T-cell (primary cell): ENCODE data around the gene LRP6. TPM values are rescaled to one million over a fixed set of nuclear protein-coding genes. Genes with fewer than 3 reads are reported as not detected.
"Not testable (repeated sequence)": the region's sequence is repeated elsewhere in the genome, so short reads cannot be mapped to it uniquely, and the experiment has no call there.

Experiments
- ATAC-seq, 4 experiments: fragments of 200-7000 bp in 3 of 4; fragments of 150-1000 bp in 1 of 4; cut with Tn5 transposase; replicated peaks in 1 of 4; 1 replicate in 3 of 4; 2 replicates in 1 of 4; pipeline ENCODE4 v1.10.0; 2021; ENCODE audit warnings: moderate library complexity in 3 of 4, mild to moderate bottlenecking in 2 of 4, moderate number of reproducible peaks in 1 of 4
- CTCF ChIA-PET, 2 donors: fragments of 300-600 bp; sonication (Branson Sonifier 250); formaldehyde crosslinking; loops; one replicate each; lab custom pipeline; 2022; ENCODE audit warnings: antibody characterized with exemption in 2 of 2; lab: Charles Lee
- POLR2A ChIA-PET, 2 donors: fragments of 300-600 bp; sonication (Branson Sonifier 250); formaldehyde crosslinking; loops; one replicate each; lab custom pipeline; 2022; ENCODE audit warnings: antibody characterized with exemption in 2 of 2; lab: Charles Lee
- DNase-seq, 35 experiments: peaks; one replicate each; pipeline versions ENCODE4 v3.0.0 to v3.0.0-alpha.2; 2013 to 2023
- H3K27ac ChIP-seq: one replicate; pipeline ENCODE4 v1.5.1; 2013; ENCODE audit warnings: low read length
- H3K27me3 ChIP-seq, 2 experiments: replicated peaks in 1 of 2; 1 replicate in 1 of 2; 2 replicates in 1 of 2; pipeline versions ENCODE4 v1.6.1 to v1.7.0; 2013; ENCODE audit warnings: low read length in 1 of 2, mixed read lengths in 1 of 2; ENCODE audit not compliant: control insufficient read depth in 2 of 2, insufficient read depth in 2 of 2; ENCODE audit errors: extremely low read depth in 1 of 2
- H3K36me3 ChIP-seq, 2 donors: 1 replicate in 1 of 2; 2 replicates in 1 of 2; pipeline versions ENCODE4 v1.6.1 to v1.7.0; 2013; ENCODE audit warnings: low read length in 1 of 2; ENCODE audit not compliant: control insufficient read depth in 2 of 2, insufficient read depth in 1 of 2; ENCODE audit errors: extremely low read depth in 1 of 2
- H3K4me1 ChIP-seq, 2 experiments: 1 replicate in 1 of 2; 2 replicates in 1 of 2; pipeline versions ENCODE4 v1.6.1 to v1.7.0; 2013; ENCODE audit warnings: low read length in 2 of 2, mixed read lengths in 1 of 2; ENCODE audit not compliant: insufficient read depth in 2 of 2, control insufficient read depth in 1 of 2; ENCODE audit errors: extremely low read depth in 1 of 2
- H3K4me3 ChIP-seq, 2 donors: 1 replicate in 1 of 2; 2 replicates in 1 of 2; pipeline versions ENCODE4 v1.5.1 to v1.7.0; 2013; ENCODE audit warnings: mild to moderate bottlenecking in 2 of 2, low read length in 1 of 2, moderate library complexity in 1 of 2; ENCODE audit not compliant: control insufficient read depth in 1 of 2; ENCODE audit errors: extremely low read depth in 1 of 2
- H3K9me3 ChIP-seq: 2 replicates; pipeline ENCODE4 v1.7.0; 2013
- H3K27ac Mint-ChIP-seq, 2 donors: one replicate each; pipeline ENCODE4 v1.8.0; 2020 to 2021; ENCODE audit warnings: mild to moderate bottlenecking in 2 of 2, mixed read lengths in 2 of 2
- H3K27me3 Mint-ChIP-seq, 2 donors: one replicate each; pipeline ENCODE4 v1.8.0; 2021 to 2022; ENCODE audit warnings: mixed read lengths in 2 of 2
- H3K36me3 Mint-ChIP-seq: one replicate; pipeline ENCODE4 v1.8.0; 2021; ENCODE audit warnings: mixed read lengths
- H3K4me1 Mint-ChIP-seq, 3 donors: one replicate each; pipeline ENCODE4 v1.8.0; 2020 to 2022; ENCODE audit warnings: mixed read lengths in 3 of 3, mild to moderate bottlenecking in 1 of 3
- H3K4me3 Mint-ChIP-seq, 3 donors: one replicate each; pipeline ENCODE4 v1.8.0; 2020 to 2022; ENCODE audit warnings: mild to moderate bottlenecking in 3 of 3, mixed read lengths in 3 of 3, moderate library complexity in 3 of 3
- H3K9me3 Mint-ChIP-seq, 3 donors: one replicate each; pipeline ENCODE4 v1.8.0; 2020 to 2022; ENCODE audit warnings: mixed read lengths in 3 of 3
- WGBS: methylation state at CpG from one replicate; pipeline ENCODE4 v1.1.5; 2013; ENCODE audit warnings: missing lambda C conversion rate; ENCODE audit not compliant: insufficient coverage; 5-methylcytosine and 5-hydroxymethylcytosine counted together
- total RNA-seq, 35 experiments: library from RNA in 6 of 35; stranded (reverse) in 6 of 35; fragments of 120-200 nt in 1 of 35; gene quantifications; one replicate each; pipeline versions ENCODE4 v1.2.1 to v1.2.4 and lab custom pipeline; 2013 to 2026

Gene LRP6
- total RNA-seq, result 1 to 10 TPM; 4.9 to 8.7 (median 6.3) TPM
- 2.7 TPM for total RNA-seq (2013)
- total RNA-seq (lab: John Stamatoyannopoulos, UW), result 5.2 to 23.3 (median 9.8) reads per million in 29 experiments

- Mint-ChIP-seq H3K9me3 (no peaks in the 10 kb centered on the region), H3K36me3 (no peaks in the 10 kb centered on the region), H3K4me3 (peak within 1 kb of the TSS; percentile 79 to 90 (median 84)), H3K27me3 (peaks cover 0 to 30% of the 10 kb centered on the region in 2 donors), H3K4me1 (peaks cover 22 to 35% (median 24%) of the 10 kb centered on the region in 3 donors), H3K27ac (peak within 1 kb of the TSS in 1 of 2 donors; percentile 28)
- no peaks in the 10 kb centered on the region for H3K9me3 ChIP-seq
- peak; percentile 92 to 94 (median 94) for ATAC-seq
- ChIA-PET CTCF (interaction anchor here in 1 of 2 donors (0.6 kb wide), 1 partner anchor 125 kb away, joined by 4 read pairs; no protein-coding TSS in a partner anchor), POLR2A (interaction anchor here (0.5 to 0.6 kb wide), 3 partner anchors 9 to 90 kb away, joined by 3 to 6 read pairs (median 3); partner anchors contain the start of gene BORCS5 (in 1 of the 2))
- H3K36me3 ChIP-seq, result no peaks in the 10 kb centered on the region
- H3K27me3 ChIP-seq, result peaks cover 0 to 36% of the 10 kb centered on the region in 2 experiments
- DNase-seq, result peak; percentile 37 to 80 (median 62)
- 1% methylated on average over 77 of the region's 92 CpGs for WGBS
- no peak within 1 kb of the TSS for H3K27ac ChIP-seq
- peak within 1 kb of the TSS; percentile 62 to 84 for H3K4me3 ChIP-seq
- peaks cover 2 to 16% of the 10 kb centered on the region in 2 experiments for H3K4me1 ChIP-seq
Observed at GRCh38 chr12:12266873-12267741, at the start of gene LRP6. Gene LRP6, minus strand, starts transcription at chr12:12267044. Its CDS starts 309 bp downstream, at chr12:12266735.

DNA sequence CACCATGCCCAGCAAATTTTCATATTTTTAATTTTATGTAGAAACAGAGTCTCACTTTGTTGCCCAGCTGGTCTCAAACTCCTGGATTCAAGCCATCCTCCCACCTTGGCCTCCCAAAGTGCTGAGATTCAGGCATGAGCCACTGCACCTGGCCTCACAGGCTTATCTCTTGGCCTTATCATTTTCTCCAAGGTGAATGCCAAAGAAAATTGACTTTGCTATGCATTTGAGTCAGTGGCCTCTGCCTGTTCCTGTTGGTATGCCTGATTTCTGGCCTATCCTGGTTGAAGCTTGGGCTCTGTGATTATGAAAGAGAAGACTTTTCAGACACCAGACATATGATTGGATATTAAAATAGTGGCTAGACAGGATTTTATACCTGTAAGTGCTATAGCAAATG is 49.0 kb upstream of the LRP6 start:
- Mint-ChIP-seq H3K4me1 (no peaks in the 10 kb centered on the region), H3K27ac (no peak overlapping the region), H3K4me3 (no peak overlapping the region), H3K27me3 (peaks cover 0 to 4% of the 10 kb centered on the region in 2 donors), H3K36me3 (no peaks in the 10 kb centered on the region), H3K9me3 (no peaks in the 10 kb centered on the region)
- ATAC-seq, result no peak
- no peak for DNase-seq
- ChIA-PET POLR2A (no interaction called here), CTCF (no interaction called here)
- H3K27ac ChIP-seq, result no peak overlapping the region
- no peaks in the 10 kb centered on the region for H3K4me1 ChIP-seq
- peaks cover 0 to 3% of the 10 kb centered on the region in 2 experiments for H3K27me3 ChIP-seq
- no peak overlapping the region for H3K4me3 ChIP-seq
- H3K36me3 ChIP-seq, result no peaks in the 10 kb centered on the region
- no peaks in the 10 kb centered on the region for H3K9me3 ChIP-seq

GRCh38 chr12:12310695-12311094 is 43.9 kb upstream of the LRP6 start:
- H3K4me1 Mint-ChIP-seq, H3K27me3 Mint-ChIP-seq, H3K36me3 ChIP-seq, H3K36me3 Mint-ChIP-seq, ATAC-seq, H3K4me3 Mint-ChIP-seq, H3K4me3 ChIP-seq, H3K4me1 ChIP-seq, CTCF ChIA-PET, H3K27ac Mint-ChIP-seq, DNase-seq, H3K27me3 ChIP-seq, H3K27ac ChIP-seq, H3K9me3 ChIP-seq, POLR2A ChIA-PET, H3K9me3 Mint-ChIP-seq: not testable (repeated sequence)
- WGBS, result 85% methylated on average over 8 of the region's 10 CpGs

- no peak overlapping the region for H3K27ac Mint-ChIP-seq
- ChIA-PET POLR2A (interaction anchor here in 1 of 2 donors (0.7 kb wide), 1 partner anchor 21 kb away, joined by 4 read pairs; no protein-coding TSS in a partner anchor), CTCF (no interaction called here)
- Histone ChIP-seq H3K27me3 (peaks cover 0 to 2% of the 10 kb centered on the region in 2 experiments), H3K9me3 (no peaks in the 10 kb centered on the region), H3K36me3 (no peaks in the 10 kb centered on the region), H3K27ac (no peak overlapping the region), H3K4me3 (no peak overlapping the region), H3K4me1 (no peaks in the 10 kb centered on the region)
- WGBS, result 72% methylated on average over 6 of the region's 7 CpGs
- ATAC-seq, result no peak
- H3K36me3 Mint-ChIP-seq, result peaks cover 3% of the 10 kb centered on the region
- H3K9me3 Mint-ChIP-seq, result peaks cover 0 to 5% (median 0%) of the 10 kb centered on the region in 3 donors
- DNase-seq, result no peak
- H3K27me3 Mint-ChIP-seq, result peaks cover 0 to 6% of the 10 kb centered on the region in 2 donors
- H3K4me3 Mint-ChIP-seq, result no peak overlapping the region
- no peaks in the 10 kb centered on the region for H3K4me1 Mint-ChIP-seq
Observed at GRCh38 chr12:12305568-12306300, 38.9 kb upstream of the LRP6 start.

- no peak for ATAC-seq
- Histone ChIP-seq H3K9me3 (no peaks in the 10 kb centered on the region), H3K36me3 (no peaks in the 10 kb centered on the region), H3K27ac (no peak overlapping the region), H3K4me3 (no peak overlapping the region), H3K27me3 (peaks cover 0 to 3% of the 10 kb centered on the region in 2 experiments), H3K4me1 (no peaks in the 10 kb centered on the region)
- Mint-ChIP-seq H3K36me3 (peaks cover 3% of the 10 kb centered on the region), H3K4me3 (no peak overlapping the region), H3K9me3 (peaks cover 0 to 5% (median 0%) of the 10 kb centered on the region in 3 donors), H3K27me3 (peaks cover 0 to 6% of the 10 kb centered on the region in 2 donors), H3K4me1 (no peaks in the 10 kb centered on the region), H3K27ac (no peak overlapping the region)
- CTCF ChIA-PET, result no interaction called here
- no peak for DNase-seq
- no CpG with 5 or more reads among the region's 2 CpGs for WGBS
- POLR2A ChIA-PET, result no interaction called here
Observed at GRCh38 chr12:12302976-12303375, 36.1 kb upstream of the LRP6 start.

DNA sequence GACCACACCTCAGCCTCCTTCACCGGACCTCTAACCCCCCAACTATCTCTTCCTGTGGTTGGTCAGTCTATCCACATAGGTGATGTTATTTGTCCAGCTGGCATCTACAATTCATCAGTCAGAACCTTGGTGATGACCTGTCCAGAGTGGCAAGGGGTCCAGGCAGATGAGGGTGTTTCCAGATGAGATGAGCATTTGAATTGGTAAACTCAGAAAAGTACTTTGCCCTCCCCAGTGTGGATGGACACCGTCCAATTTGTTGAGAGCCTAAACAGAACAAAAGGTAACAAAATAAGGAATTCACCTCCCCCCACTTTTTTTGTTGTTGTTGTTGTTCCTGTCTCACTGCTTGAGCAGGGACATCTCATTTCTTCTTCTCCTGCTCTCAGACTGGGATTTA is 34.3 kb upstream of the LRP6 start:
- POLR2A ChIA-PET, result no interaction called here

More for the DNA sequence above, 34.3 kb upstream of the LRP6 start:
- Mint-ChIP-seq H3K4me1 (no peaks in the 10 kb centered on the region), H3K27me3 (peaks cover 0 to 5% of the 10 kb centered on the region in 2 donors), H3K4me3 (no peak overlapping the region), H3K9me3 (peaks cover 0 to 5% (median 0%) of the 10 kb centered on the region in 3 donors), H3K36me3 (peaks cover 3% of the 10 kb centered on the region), H3K27ac (no peak overlapping the region)
- CTCF ChIA-PET, result no interaction called here
- ATAC-seq, result no peak
- WGBS, result no CpG with 5 or more reads among the region's 2 CpGs
- Histone ChIP-seq H3K4me3 (no peak overlapping the region), H3K9me3 (no peaks in the 10 kb centered on the region), H3K27ac (no peak overlapping the region), H3K4me1 (no peaks in the 10 kb centered on the region), H3K36me3 (no peaks in the 10 kb centered on the region), H3K27me3 (peaks cover 0 to 3% of the 10 kb centered on the region in 2 experiments)
- DNase-seq, result no peak
